Activated CD4-positive, alpha-beta T cell treated with anti-CD3 and anti-CD28 coated beads, Interleukin-2, amount 50 U/mL, for 24 hours (primary cell): ENCODE measurements around the gene PREP.
"Not testable (repeated sequence)": the region's sequence is repeated elsewhere in the genome, so short reads cannot be mapped to it uniquely, and the experiment has no call there.

Experiments
- DNase-seq, 2 donors: peaks; one replicate each; pipeline ENCODE4 v3.0.0-alpha.2; 2020; ENCODE audit warnings: low read depth in 1 of 2, low spot score in 1 of 2

Gene PREP

DNA sequence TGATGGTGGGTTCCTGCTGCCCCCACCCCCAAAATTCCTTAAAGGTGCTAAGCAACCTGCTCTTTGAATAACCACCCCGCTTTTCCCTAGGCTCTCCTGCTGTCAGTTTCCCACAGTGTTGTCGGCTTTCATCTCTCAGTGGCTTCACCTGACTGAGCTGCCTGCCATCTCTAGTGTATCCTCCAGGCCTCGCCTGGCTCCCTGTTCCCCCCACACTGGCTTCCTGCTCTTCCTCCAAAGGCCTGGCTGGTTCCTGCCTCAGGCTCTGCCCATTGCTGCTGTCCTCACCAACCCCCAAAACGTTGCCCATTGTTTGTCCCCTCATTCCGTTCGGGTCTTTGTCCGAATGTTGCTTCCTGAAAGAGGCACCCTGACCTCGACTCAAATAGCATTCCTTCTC, 129.3 kb downstream of the PREP start:
- DNase-seq, result no peak

DNA sequence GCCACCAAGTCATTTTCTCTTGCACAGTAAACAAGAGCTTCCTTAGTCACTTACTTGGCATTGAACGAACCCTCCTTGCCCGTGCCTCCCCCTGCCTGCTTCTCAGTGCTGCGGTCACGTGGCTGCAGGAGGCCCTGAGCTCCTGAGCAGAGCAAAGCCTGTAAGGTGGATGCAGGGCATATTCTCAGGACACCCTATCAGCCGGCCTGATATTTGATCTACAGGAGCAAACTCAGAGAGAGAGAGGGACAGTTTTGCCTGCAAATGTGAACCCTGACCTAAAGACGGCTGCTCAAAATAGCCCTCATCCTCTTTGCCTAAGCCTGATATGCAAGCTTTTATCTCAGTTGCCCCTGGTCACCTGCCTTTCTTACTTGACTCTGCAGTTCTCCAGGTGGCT, 130.1 kb downstream of the PREP start:
- no peak for DNase-seq

DNA sequence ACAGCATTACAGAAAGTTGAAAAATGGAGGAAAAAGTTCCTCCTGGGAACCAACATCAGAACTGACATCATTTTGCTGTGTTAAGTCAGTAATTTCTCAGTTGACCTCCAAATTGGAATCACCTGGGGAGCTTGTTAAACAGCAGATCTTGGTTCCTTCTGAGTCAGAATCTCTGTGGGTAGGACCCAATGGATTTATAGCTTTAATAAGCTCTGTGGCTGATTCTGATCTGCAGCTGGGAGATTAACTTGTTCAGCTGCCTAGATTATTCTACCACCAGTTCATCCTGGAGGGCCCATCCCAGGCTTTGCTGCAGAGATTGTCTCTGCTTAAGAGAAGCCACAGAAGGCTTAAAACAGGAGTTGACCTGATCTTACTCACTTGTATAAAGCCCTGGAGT, 132.4 kb downstream of the PREP start:
- no peak for DNase-seq

DNA sequence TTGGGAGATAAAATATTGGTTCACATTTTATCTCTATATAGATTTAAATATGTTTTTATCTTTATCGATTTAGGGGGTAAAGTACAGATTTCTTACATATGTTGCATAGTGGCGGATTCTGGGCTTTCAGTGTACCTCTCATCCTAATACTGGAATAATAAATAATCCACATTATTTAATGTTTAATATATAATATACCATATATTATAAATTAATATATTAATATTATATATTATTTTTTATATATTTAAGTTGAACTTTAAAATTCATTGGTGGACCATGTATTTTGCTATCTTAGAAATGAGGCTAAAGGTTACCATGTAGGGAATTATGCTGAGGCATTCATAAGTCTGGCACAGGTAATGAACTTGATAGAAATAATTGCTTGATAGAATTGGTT, 133.5 kb downstream of the PREP start:
- no peak for DNase-seq

DNA sequence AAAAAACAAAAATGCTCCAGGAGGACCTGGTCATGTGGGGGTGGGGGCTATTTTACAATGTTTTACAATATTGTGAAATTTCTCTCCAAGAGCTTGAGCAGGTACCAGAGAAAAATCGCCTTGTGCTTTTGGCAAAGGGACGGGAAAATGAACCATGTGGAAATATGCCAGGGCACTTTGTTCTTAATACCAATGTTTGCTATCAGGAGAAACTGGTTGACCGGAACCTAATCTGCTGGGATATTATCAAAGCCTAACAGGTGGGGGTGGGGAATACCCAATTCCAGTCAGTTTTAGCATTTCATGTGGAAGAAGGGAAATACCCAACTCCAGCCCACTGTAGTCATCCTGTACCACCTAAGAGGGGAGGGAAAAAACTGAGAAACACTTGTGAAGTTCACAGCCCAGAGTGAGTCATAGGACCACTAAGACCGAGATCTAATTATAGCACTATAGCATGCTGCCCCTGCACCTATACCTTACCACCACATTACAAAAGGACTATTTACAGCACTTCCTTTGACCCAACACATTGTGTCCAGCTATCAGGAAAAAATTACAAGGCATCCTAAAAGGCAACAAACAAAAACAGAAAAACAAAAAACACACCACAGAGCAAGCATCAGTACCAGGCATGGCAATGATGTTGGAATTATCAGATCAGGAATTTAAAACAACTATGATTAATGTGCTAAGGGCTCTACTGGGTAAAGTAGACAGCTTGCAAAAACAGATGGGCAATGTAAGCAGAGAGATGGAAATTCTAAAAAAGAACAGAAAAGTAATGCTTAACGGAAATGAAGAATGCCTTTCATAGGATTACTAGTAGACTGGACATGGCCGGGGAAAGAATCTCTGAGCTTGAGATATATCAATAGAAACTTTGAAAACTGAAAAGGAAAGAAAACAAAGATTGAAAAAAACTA, 138.9 kb downstream of the PREP start:
- DNase-seq, result no peak

DNA sequence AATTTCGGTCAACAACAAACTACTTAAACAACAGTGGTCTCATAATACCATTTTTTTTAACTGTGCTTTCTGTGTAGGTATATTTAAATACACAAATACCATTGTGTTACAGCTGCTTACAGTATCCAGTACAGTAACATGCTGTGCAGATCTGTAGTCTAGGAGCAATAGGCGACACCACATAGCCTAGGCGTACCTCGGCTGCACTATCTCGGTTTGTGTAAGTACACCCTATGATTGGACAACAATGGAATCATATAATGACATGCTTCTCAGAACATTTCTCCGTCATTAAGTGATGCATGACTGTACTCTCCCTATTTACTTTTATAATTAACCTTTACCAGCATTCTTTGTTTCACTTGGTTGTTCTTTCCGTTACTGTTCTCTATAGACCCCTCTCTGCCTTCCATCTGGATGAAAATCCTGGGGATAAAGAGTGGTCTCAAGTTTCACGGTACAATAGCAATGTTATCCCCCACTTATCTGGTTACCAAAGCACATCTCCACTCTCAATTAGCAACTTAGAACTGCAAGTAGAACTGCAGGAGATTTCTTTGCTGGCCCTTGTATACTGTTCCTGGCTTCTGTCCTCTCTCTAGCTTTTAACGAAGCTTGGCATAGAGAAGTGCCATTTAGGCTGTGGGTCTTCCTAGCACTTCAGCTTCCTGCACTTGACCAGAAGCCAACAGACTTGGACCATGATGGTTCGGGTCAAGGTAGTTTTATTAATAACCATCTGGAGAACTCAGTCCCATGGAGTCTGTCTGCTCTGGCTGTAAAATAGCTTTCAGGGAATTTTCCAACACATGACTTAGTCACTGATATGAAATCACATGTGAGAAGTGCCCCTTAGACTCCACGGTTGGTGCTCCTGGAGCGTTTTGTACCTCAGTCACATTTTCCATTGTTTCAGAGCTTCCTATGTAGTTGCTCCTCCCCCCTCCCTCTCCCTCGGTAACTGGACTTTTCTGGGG, 142.7 kb downstream of the PREP start:
- no peak for DNase-seq

DNA sequence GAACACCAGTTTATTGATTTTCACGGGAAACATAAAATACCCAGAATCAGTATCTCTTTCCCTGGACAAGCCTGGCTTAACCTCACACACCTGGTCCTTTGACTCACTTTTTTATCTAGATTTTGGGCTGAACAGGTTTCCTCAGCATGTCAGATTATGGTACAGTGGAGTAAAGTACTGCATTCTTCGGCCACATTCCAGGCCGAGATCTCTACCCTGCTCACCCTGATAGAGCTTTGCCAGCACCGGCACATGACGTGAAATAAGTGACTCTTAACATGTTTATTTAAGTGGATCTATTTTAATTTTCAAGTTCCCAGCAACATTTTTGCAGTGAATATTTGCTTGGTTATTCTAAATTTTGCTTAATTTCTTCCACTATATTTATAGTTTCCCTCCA, 144.1 kb downstream of the PREP start:
- no peak for DNase-seq

DNA sequence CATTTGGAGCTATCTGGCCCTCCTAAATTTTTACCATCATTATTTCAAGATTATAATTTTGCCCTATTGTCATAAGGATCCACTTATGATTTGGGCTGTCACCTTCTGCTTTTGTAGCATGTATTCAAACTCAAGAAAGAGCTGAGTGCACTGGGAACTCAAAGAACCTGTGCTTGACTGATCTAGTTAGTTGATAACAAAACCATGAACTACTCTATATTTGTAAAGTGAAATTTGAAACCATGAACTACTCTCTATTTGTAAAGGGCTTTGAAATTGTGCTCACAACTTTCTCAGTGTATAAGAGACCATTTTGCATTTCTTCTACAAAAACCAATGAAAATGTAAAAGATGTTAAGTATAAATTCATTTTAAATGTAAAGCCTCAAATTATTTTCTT, 145.5 kb downstream of the PREP start:
- DNase-seq, result no peak

DNA sequence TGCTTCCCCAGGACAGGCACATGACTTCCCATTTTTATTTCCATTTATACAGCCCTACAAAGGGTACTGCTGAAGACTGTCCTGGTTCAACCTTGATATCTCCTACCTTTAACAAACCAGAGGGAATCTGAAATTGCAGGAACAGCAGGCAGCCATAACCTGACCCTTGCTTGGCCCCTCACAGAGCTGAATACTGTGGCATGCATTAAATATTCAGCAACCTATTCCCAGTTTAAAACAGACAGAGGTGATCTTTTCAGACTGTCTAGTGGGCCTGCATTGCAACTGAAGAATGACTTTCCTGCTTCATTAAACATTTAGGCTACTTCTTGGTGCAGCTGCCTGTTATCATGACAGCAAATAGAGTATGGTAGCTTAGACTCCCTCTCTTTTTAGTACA, 146.3 kb downstream of the PREP start:
- DNase-seq, result no peak

DNA sequence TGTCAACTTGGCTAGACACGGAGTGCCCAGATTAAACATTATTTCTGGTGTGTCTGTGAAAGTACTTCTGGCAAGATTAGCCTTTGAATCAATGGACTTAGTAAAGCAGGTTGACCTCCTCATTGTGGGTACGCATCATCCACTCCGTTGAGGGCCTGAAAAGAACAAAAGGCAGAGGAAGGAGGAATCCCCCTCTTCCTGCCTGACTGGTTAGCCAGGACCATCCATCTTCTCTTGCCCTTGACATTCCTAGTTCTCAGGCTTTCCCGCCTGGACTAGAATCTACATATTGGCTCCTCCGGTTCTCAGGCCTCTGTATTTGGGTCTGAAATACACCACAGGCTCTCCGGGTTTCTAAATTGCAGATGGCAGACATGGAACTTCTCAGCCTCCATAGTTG, 149.1 kb downstream of the PREP start:
- DNase-seq, result no peak

DNA sequence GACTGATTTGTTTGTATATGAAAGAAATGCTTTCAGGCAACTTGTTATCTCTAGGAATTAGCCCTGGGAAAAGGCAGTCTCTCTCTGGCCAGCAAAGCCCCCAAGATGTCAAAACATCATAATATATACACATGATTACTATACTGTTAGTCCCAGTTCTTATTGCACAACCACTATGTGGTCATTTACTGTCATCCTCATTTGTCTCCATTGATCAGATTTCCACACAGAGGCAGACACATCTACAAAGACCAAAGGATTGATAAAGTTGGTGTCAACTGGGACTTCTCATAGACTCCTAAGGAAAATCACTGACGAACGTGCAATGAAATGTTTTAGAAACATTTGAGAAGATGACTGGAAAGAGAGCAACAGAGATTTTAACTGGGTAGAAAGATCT, 151.2 kb downstream of the PREP start:
- DNase-seq, result no peak

DNA sequence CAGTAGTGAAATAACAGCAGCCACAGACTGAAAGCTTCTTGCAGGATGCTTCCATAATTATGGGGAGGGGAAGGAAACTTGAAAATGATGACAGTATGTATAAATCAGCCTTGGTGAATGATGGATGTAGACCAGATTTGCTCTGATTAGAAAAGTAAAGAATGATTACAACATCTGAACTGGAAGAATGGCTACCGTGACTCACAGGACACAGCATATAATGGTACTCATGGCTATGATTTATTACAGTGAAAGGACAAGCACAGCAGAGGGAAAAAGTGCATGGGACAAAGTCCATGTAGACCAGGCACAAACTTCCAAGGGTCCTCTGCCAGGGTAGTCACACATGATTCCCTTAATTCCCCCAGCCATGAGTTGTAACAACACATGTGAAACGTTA, 152.3 kb downstream of the PREP start:
- no peak for DNase-seq

DNA sequence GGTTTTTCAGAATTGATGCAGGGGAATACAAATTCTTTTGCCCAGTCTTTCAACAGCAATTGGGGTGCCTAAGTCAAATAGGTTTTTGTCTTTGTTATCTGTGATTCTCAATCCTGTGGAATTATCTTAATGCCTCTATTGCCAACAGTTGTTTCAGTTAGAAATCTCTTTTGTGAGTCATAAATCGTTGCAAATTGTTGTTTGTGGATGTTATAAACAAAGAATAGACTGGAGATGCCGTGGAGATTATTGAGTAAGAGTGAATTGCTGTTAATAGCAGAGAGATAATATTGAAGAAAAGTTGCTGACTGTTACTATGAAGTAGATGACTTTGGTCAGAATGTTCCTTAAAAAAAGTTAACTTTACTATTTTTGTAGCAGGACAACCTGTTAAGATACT, 159.4 kb downstream of the PREP start:
- DNase-seq, result no peak

DNA sequence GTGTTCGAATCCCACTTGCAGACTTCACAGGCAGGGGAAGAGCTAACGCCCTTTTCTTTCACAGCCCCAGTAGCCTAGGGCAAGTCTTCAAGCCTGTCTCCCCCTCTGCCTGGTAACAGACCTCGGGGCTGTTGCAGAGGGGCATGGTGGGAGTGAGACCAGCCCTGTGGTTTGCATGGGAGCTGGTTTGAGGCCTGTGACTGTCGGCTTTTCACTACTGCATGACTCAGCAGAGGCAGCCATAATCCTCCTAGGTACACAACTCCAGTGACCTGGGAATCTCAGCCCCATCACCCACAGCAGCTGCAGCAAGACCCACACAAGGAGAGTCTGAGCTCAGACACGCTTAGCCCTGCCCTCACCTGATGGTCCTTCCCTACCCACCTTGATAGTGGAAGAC, 167.7 kb downstream of the PREP start:
- DNase-seq, result no peak

DNA sequence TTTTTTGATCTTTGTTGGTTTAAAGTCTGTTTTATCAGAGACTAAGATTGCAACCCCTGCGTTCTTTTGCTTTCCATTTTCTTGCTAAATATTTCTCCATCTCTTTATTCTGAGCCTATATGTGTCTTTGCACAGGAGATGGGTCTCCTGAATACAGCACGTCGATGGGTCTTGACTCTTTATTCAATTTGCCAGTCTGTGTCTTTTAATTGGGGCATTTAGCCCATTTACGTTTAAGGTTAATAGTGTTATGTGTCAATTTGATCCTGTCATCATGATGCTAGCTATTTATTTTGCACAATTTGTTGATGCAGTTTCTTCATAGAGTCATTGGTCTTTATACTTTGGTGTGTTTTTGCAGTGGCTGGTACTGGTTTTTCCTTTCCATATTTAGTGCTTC, 171.1 kb downstream of the PREP start:
- not testable (repeated sequence) for DNase-seq
